Liver (tissue), 9 donors: ENCODE measurements around the gene ST6GALNAC4. TPM values are rescaled to one million over a fixed set of nuclear protein-coding genes. Genes with fewer than 3 reads are reported as not detected.

ENCODE experiments used
- DNase-seq: peaks from one replicate; pipeline ENCODE4 v3.0.0-alpha.2; 2017; ENCODE audit warnings: low spot score
- H3K27ac ChIP-seq, 2 donors: one replicate each; pipeline ENCODE4 v1.7.0; 2013; ENCODE audit warnings: inconsistent platforms in 2 of 2, low read length in 2 of 2, control low read depth in 1 of 2, low read depth in 1 of 2, mild to moderate bottlenecking in 1 of 2
- H3K27me3 ChIP-seq, 4 donors: one replicate each; pipeline versions ENCODE4 v1.6.1 to v1.7.0; 2013; ENCODE audit warnings: low read length in 3 of 4, inconsistent platforms in 1 of 4, mild to moderate bottlenecking in 1 of 4, moderate library complexity in 1 of 4; ENCODE audit not compliant: control insufficient read depth in 4 of 4, insufficient read depth in 4 of 4
- H3K36me3 ChIP-seq, 4 donors: one replicate each; pipeline versions ENCODE4 v1.6.1 to v1.7.0; 2013; ENCODE audit warnings: low read length in 3 of 4, mild to moderate bottlenecking in 3 of 4, low read depth in 1 of 4, moderate library complexity in 1 of 4; ENCODE audit not compliant: control insufficient read depth in 4 of 4, insufficient read depth in 3 of 4
- H3K4me1 ChIP-seq, 4 donors: one replicate each; pipeline versions ENCODE4 v1.6.1 to v1.7.0; 2013; ENCODE audit warnings: low read length in 3 of 4, mild to moderate bottlenecking in 3 of 4, moderate library complexity in 1 of 4; ENCODE audit not compliant: control insufficient read depth in 4 of 4, insufficient read depth in 4 of 4
- H3K4me3 ChIP-seq, 3 donors: one replicate each; pipeline versions ENCODE4 v1.6.1 to v1.7.0; 2013; ENCODE audit warnings: low read length in 3 of 3, control low read depth in 1 of 3, low read depth in 1 of 3, mild to moderate bottlenecking in 1 of 3
- H3K9ac ChIP-seq, 2 donors: one replicate each; pipeline ENCODE4 v1.7.0; 2013; ENCODE audit warnings: low read length in 2 of 2, mild to moderate bottlenecking in 2 of 2, moderate library complexity in 2 of 2, control low read depth in 1 of 2, low read depth in 1 of 2
- H3K9me3 ChIP-seq, 4 donors: one replicate each; pipeline versions ENCODE4 v1.6.1 to v1.7.0; 2013; ENCODE audit warnings: low read length in 3 of 4; ENCODE audit not compliant: control insufficient read depth in 4 of 4
- FOXA1 ChIP-seq: IDR thresholded peaks from 2 replicates; pipeline ENCODE4 v1.6.1; 2016; ENCODE audit warnings: antibody characterized with exemption
- FOXA2 ChIP-seq: IDR thresholded peaks from 2 replicates; pipeline ENCODE4 v1.6.1; 2016; ENCODE audit warnings: antibody characterized with exemption
- GABPA ChIP-seq, 2 donors: IDR thresholded peaks in 1 of 2; conservative IDR thresholded peaks in 1 of 2; 2 replicates each; pipeline ENCODE4 v1.6.1; 2016; ENCODE audit warnings: antibody characterized with exemption in 2 of 2, mild to moderate bottlenecking in 1 of 2, moderate library complexity in 1 of 2
- HNF4A ChIP-seq, 2 donors: conservative IDR thresholded peaks; 2 replicates each; pipeline ENCODE4 v1.6.1; 2016; ENCODE audit warnings: antibody characterized with exemption in 2 of 2, mild to moderate bottlenecking in 2 of 2
- HNF4G ChIP-seq: IDR thresholded peaks from 2 replicates; pipeline ENCODE4 v1.6.1; 2016; ENCODE audit warnings: antibody characterized with exemption
- JUND ChIP-seq, 2 donors: IDR thresholded peaks; 2 replicates each; pipeline ENCODE4 v1.6.1; 2016; ENCODE audit warnings: antibody characterized with exemption in 2 of 2
- NR2F2 ChIP-seq: IDR thresholded peaks from 2 replicates; pipeline ENCODE4 v1.6.1; 2016; ENCODE audit warnings: antibody characterized with exemption
- RAD21 ChIP-seq, 2 donors: IDR thresholded peaks; 2 replicates each; pipeline ENCODE4 v1.6.1; 2016; ENCODE audit warnings: antibody characterized with exemption in 2 of 2, mild to moderate bottlenecking in 2 of 2
- RXRA ChIP-seq, 2 donors: IDR thresholded peaks; 2 replicates each; pipeline ENCODE4 v1.6.1; 2017 to 2018; ENCODE audit warnings: antibody characterized with exemption in 2 of 2, mild to moderate bottlenecking in 1 of 2
- SP1 ChIP-seq: IDR thresholded peaks from 2 replicates; pipeline ENCODE4 v1.6.1; 2018; ENCODE audit warnings: antibody characterized with exemption, mild to moderate bottlenecking
- TAF1 ChIP-seq: conservative IDR thresholded peaks from 2 replicates; pipeline ENCODE4 v1.6.1; 2016; ENCODE audit warnings: antibody characterized with exemption, mild to moderate bottlenecking
- YY1 ChIP-seq: IDR thresholded peaks from 2 replicates; pipeline ENCODE4 v1.6.1; 2016; ENCODE audit warnings: antibody characterized with exemption, mild to moderate bottlenecking
- WGBS: extraction: QIAGEN DNeasy Blood & Tissue Kit; methylation state at CpG from one replicate; pipeline ENCODE4 v1.1.7; 2013; 5-methylcytosine and 5-hydroxymethylcytosine counted together
- polyA plus RNA-seq, 2 donors: library from polyadenylated mRNA; stranded (reverse) in 1 of 2; unstranded in 1 of 2; fragments of 200-250 nt in 1 of 2; fragments of >200 nt in 1 of 2; fragmentation: Nextera tagmentation in 1 of 2; extraction: Ambion mirVana in 1 of 2; gene quantifications; one replicate each; pipeline versions ENCODE4 v1.2.1 to v1.2.3, GENCODE V29; 2013 to 2015
- total RNA-seq, 2 donors: library from RNA; depleted of rRNA; stranded (reverse); fragments of >200 nt; gene quantifications; one replicate each; pipeline ENCODE4 v1.2.3, GENCODE V29; 2014
- TF ChIP-seq, protein P1 (sequence below): fragments of 150-350 bp; IDR thresholded peaks from 2 replicates; pipeline ENCODE4 v1.5.1; 2017; ENCODE audit warnings: improper control_type of control experiment, low read depth, low read length; ENCODE audit not compliant: missing input control
- TF ChIP-seq, protein P2 (sequence below): IDR thresholded peaks from 2 replicates; pipeline ENCODE4 v1.6.1; 2016; ENCODE audit warnings: antibody characterized with exemption
- TF ChIP-seq, protein P3 (sequence below): IDR thresholded peaks from 2 replicates; pipeline ENCODE4 v1.6.1; 2016; ENCODE audit warnings: antibody characterized with exemption
- TF ChIP-seq, protein P4 (sequence below): IDR thresholded peaks from 2 replicates; pipeline ENCODE4 v1.6.1; 2016; ENCODE audit warnings: antibody characterized with exemption, mild to moderate bottlenecking
- donor health status: healthy.
- donor health status: healthy.
- donor health status: healthy.
- donor health status: healthy.
- donor health status: healthy.

Gene ST6GALNAC4
- total and polyA plus RNA-seq, 4 donors: 2.5 to 83.7 (median 7.5) TPM

DNA sequence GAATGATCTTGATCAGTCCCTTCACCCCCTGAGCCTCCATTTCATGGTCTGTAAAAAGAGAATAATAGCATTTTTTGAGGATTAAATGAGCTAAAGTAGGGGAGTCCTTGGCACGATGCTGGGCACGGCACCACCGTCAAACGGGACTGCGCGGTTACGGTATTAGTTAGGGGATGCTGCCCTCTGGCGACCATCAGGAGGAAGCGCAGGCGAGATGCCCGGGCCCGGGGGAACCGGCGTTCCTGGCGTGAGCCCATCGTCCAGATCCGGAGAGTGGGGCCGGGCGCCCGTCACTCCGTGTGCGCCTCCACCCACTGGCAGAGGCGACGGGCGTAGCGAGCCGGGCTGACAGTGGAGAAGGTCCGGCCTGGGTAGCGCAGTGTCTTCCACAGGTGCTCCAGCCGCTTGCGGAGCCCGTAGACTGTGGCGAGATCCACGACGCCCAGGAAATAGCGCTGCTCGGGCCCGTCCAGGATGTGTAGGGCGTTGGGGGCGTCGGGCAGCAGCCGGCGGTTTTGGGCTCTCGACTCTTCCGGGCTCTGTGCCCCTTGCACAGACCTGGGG, 4.8 kb upstream of the ST6GALNAC4 start:
- Histone ChIP-seq H3K27me3 (peaks cover 0 to 2% (median 0%) of the 10 kb centered on the region in 4 donors), H3K36me3 (no peaks in the 10 kb centered on the region), H3K9ac (no peak overlapping the region), H3K4me1 (peaks cover under 1 to 16% (median 9%) of the 10 kb centered on the region in 4 donors), H3K4me3 (peak overlapping the region in 1 of 3 donors; percentile 17), H3K27ac (no peak overlapping the region), H3K9me3 (no peaks in the 10 kb centered on the region)
- WGBS: 10% methylated on average over 45 of the region's 45 CpGs
- DNase-seq: peak; percentile 87
- no peak for TF ChIP-seq RXRA (IDR thresholded peaks at IDR 0.05)
- TF ChIP-seq, protein P1, sequence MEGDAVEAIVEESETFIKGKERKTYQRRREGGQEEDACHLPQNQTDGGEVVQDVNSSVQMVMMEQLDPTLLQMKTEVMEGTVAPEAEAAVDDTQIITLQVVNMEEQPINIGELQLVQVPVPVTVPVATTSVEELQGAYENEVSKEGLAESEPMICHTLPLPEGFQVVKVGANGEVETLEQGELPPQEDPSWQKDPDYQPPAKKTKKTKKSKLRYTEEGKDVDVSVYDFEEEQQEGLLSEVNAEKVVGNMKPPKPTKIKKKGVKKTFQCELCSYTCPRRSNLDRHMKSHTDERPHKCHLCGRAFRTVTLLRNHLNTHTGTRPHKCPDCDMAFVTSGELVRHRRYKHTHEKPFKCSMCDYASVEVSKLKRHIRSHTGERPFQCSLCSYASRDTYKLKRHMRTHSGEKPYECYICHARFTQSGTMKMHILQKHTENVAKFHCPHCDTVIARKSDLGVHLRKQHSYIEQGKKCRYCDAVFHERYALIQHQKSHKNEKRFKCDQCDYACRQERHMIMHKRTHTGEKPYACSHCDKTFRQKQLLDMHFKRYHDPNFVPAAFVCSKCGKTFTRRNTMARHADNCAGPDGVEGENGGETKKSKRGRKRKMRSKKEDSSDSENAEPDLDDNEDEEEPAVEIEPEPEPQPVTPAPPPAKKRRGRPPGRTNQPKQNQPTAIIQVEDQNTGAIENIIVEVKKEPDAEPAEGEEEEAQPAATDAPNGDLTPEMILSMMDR: peak; percentile 95
- peak; percentile 92 to 97 for TF ChIP-seq RAD21 (IDR thresholded peaks at IDR 0.05)

DNA sequence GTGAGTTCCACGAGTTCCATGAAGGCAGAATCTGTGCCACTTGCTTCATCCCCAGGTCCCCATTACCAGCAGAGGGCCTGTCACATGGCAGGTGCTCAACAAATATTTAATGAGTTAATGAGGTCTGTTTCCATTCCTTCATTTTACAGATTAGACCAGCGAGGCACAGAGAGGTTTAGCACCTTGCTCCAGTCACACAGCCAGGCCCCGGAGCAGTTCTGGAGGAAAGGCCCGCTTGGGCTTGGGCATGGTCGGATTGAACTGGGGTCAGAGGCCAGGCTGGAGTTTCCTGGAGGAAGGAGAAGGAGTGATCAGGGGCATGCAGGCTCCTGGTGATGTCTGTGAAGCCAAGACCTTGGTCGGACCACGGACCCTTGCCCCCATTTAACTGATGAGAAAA, 4.0 kb upstream of the ST6GALNAC4 start:
- Histone ChIP-seq H3K36me3 (no peaks in the 10 kb centered on the region), H3K4me3 (no peak overlapping the region), H3K27ac (no peak overlapping the region), H3K9ac (no peak overlapping the region), H3K27me3 (no peaks in the 10 kb centered on the region), H3K4me1 (peaks cover 7 to 24% (median 13%) of the 10 kb centered on the region in 4 donors), H3K9me3 (no peaks in the 10 kb centered on the region)
- no peak for DNase-seq
- 84% methylated on average over 7 of the region's 7 CpGs for WGBS
- TF ChIP-seq TAF1: no peak
- TF ChIP-seq GABPA (IDR thresholded peaks at IDR 0.05 in 1 of 2, conservative IDR thresholded peaks at IDR 0.05 in 1 of 2): no peak
- no peak for TF ChIP-seq HNF4G
- TF ChIP-seq, protein P2, sequence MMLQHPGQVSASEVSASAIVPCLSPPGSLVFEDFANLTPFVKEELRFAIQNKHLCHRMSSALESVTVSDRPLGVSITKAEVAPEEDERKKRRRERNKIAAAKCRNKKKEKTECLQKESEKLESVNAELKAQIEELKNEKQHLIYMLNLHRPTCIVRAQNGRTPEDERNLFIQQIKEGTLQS: no peak

DNA sequence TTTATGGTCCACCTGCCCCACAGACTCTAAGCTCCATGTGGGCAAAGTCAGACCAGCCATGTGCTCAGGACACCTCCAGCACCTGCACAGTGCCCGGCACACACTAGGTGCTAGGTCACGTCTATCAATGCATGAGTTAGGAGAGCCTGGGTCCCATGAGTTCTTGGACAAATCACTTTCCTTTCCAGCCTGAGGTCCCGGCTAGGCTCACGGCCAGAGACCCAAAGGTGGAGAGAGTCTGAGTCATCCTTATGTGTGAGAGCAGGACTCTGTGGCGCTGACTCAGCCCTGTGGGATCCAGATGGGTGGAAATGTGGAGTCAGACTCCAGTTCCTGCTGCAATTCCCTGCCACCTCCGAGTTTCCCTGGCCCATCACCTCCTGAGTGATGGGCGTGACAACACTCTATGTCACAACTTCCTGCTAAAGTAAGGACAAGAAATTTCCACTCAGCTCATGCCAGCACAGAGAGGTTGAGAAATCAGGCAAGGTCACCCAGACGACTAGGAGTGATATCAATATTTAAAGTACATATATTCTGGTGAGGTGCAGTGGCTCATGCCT, 2.5 kb upstream of the ST6GALNAC4 start:
- no peaks in the 10 kb centered on the region for H3K9me3 ChIP-seq
- no peaks in the 10 kb centered on the region for H3K36me3 ChIP-seq
- H3K27ac ChIP-seq: peak overlapping the region in 1 of 2 donors; percentile 29
- peaks cover 7 to 32% (median 18%) of the 10 kb centered on the region in 4 donors for H3K4me1 ChIP-seq
- H3K27me3 ChIP-seq: no peaks in the 10 kb centered on the region
- no peak for DNase-seq
- H3K4me3 ChIP-seq: no peak overlapping the region
- no peak overlapping the region for H3K9ac ChIP-seq
- 48% methylated on average over 8 of the region's 8 CpGs for WGBS
- TF ChIP-seq FOXA2 (no peak), TAF1 (no peak), RAD21 (IDR thresholded peaks at IDR 0.05) (peak in 1 of 2 donors; percentile 33), RXRA (IDR thresholded peaks at IDR 0.05) (peak; percentile 74 to 86), JUND (IDR thresholded peaks at IDR 0.05) (peak; percentile 96 to 97), HNF4A (conservative IDR thresholded peaks at IDR 0.05) (peak; percentile 38 to 60), NR2F2 (no peak), HNF4G (no peak), SP1 (peak; percentile 82), FOXA1 (no peak), YY1 (peak; percentile 61)
- TF ChIP-seq, protein P3, sequence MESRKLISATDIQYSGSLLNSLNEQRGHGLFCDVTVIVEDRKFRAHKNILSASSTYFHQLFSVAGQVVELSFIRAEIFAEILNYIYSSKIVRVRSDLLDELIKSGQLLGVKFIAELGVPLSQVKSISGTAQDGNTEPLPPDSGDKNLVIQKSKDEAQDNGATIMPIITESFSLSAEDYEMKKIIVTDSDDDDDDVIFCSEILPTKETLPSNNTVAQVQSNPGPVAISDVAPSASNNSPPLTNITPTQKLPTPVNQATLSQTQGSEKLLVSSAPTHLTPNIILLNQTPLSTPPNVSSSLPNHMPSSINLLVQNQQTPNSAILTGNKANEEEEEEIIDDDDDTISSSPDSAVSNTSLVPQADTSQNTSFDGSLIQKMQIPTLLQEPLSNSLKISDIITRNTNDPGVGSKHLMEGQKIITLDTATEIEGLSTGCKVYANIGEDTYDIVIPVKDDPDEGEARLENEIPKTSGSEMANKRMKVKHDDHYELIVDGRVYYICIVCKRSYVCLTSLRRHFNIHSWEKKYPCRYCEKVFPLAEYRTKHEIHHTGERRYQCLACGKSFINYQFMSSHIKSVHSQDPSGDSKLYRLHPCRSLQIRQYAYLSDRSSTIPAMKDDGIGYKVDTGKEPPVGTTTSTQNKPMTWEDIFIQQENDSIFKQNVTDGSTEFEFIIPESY: no peak
- TF ChIP-seq, protein P2: peak; percentile 84
- TF ChIP-seq, protein P4, sequence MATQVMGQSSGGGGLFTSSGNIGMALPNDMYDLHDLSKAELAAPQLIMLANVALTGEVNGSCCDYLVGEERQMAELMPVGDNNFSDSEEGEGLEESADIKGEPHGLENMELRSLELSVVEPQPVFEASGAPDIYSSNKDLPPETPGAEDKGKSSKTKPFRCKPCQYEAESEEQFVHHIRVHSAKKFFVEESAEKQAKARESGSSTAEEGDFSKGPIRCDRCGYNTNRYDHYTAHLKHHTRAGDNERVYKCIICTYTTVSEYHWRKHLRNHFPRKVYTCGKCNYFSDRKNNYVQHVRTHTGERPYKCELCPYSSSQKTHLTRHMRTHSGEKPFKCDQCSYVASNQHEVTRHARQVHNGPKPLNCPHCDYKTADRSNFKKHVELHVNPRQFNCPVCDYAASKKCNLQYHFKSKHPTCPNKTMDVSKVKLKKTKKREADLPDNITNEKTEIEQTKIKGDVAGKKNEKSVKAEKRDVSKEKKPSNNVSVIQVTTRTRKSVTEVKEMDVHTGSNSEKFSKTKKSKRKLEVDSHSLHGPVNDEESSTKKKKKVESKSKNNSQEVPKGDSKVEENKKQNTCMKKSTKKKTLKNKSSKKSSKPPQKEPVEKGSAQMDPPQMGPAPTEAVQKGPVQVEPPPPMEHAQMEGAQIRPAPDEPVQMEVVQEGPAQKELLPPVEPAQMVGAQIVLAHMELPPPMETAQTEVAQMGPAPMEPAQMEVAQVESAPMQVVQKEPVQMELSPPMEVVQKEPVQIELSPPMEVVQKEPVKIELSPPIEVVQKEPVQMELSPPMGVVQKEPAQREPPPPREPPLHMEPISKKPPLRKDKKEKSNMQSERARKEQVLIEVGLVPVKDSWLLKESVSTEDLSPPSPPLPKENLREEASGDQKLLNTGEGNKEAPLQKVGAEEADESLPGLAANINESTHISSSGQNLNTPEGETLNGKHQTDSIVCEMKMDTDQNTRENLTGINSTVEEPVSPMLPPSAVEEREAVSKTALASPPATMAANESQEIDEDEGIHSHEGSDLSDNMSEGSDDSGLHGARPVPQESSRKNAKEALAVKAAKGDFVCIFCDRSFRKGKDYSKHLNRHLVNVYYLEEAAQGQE: peak; percentile 32
- TF ChIP-seq, protein P1: no peak
